ENCODE measurements around the gene SH2D5. TPM values are rescaled to one million over a fixed set of nuclear protein-coding genes. Genes with fewer than 3 reads are reported as not detected.

Gene SH2D5
- total RNA-seq, 1 experiment from 2014 or later, result 3.5 TPM

GRCh38 chr1:20721117-20722061 lies 11.1 kb downstream of the SH2D5 start:
- Mint-ChIP-seq H3K27ac (ENCODE audit: unreplicated experiment) (no peak overlapping the region), H3K4me3 (ENCODE audit: unreplicated experiment) (no peak overlapping the region), H3K4me1 (ENCODE audit: low read depth, unreplicated experiment) (peaks cover 2% of the 10 kb centered on the region), H3K27me3 (ENCODE audit: insufficient read depth, unreplicated experiment) (peaks cover 3% of the 10 kb centered on the region), H3K9me3 (ENCODE audit: unreplicated experiment) (no peaks in the 10 kb centered on the region), H3K36me3 (ENCODE audit: insufficient read depth, unreplicated experiment) (no peaks in the 10 kb centered on the region)
- Histone ChIP-seq H3K27me3 (replicated peaks; ENCODE audit: control insufficient read depth, insufficient read depth, low read length) (no peaks in the 10 kb centered on the region), H3K4me1 (peaks cover 11% of the 10 kb centered on the region), H3K9me3 (no peaks in the 10 kb centered on the region), H3K36me3 (ENCODE audit: control insufficient read depth, insufficient read depth, low read length) (no peaks in the 10 kb centered on the region), H3K4me3 (ENCODE audit: low read depth, low read length) (no peak overlapping the region)
- TF ChIP-seq, protein P1, sequence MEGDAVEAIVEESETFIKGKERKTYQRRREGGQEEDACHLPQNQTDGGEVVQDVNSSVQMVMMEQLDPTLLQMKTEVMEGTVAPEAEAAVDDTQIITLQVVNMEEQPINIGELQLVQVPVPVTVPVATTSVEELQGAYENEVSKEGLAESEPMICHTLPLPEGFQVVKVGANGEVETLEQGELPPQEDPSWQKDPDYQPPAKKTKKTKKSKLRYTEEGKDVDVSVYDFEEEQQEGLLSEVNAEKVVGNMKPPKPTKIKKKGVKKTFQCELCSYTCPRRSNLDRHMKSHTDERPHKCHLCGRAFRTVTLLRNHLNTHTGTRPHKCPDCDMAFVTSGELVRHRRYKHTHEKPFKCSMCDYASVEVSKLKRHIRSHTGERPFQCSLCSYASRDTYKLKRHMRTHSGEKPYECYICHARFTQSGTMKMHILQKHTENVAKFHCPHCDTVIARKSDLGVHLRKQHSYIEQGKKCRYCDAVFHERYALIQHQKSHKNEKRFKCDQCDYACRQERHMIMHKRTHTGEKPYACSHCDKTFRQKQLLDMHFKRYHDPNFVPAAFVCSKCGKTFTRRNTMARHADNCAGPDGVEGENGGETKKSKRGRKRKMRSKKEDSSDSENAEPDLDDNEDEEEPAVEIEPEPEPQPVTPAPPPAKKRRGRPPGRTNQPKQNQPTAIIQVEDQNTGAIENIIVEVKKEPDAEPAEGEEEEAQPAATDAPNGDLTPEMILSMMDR (IDR thresholded peaks at IDR 0.05; ENCODE audit: insufficient read depth in 1 of 2, low read depth in 1 of 2, low read length in 1 of 2, severe bottlenecking in 1 of 2, unreplicated experiment in 1 of 2), result no peak
- no TSS peak for BruUV-seq (replicated peaks)
- intact Hi-C loops (cut with micrococcal nuclease; ENCODE audit: unreplicated experiment), result no loop called here
- no peak for DNase-seq
- POLR2A ChIA-PET, result no interaction called here
- CTCF ChIA-PET, result interaction anchor here (0.7 kb wide), 1 partner anchor 9 kb away, joined by 8 read pairs; no protein-coding TSS in a partner anchor

DNA sequence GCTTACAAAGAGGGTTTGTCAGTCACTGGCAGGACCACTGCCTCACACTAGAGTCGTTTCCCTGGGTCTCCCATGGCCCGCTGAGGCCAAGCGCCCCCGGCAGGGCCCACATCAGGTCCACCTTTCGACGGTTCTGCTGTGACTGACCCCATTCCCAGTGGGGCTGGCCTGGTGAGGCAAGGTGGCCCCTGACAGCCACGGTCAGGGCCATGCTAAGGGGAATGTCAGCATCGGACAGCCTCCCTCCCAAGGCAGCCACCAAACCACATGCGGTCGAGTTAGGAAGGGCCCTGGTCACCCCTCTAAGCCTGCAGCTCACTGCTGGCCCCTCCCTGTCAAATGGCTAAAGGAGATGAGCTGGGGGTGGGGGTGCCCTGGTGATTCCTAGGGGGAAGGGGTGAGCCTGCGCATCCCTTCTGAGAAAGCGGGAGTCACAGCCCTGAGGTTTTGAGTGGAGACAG lies 11.8 kb downstream of the SH2D5 start:
- POLR2A ChIA-PET, result no interaction called here
- TF ChIP-seq, protein P1 (IDR thresholded peaks at IDR 0.05; ENCODE audit: insufficient read depth in 1 of 2, low read depth in 1 of 2, low read length in 1 of 2, severe bottlenecking in 1 of 2, unreplicated experiment in 1 of 2), result no peak
- Mint-ChIP-seq H3K4me3 (ENCODE audit: unreplicated experiment) (no peak overlapping the region), H3K27ac (ENCODE audit: unreplicated experiment) (no peak overlapping the region), H3K36me3 (ENCODE audit: insufficient read depth, unreplicated experiment) (no peaks in the 10 kb centered on the region), H3K9me3 (ENCODE audit: unreplicated experiment) (no peaks in the 10 kb centered on the region), H3K4me1 (ENCODE audit: low read depth, unreplicated experiment) (peaks cover 6% of the 10 kb centered on the region), H3K27me3 (ENCODE audit: insufficient read depth, unreplicated experiment) (peaks cover 3% of the 10 kb centered on the region)
- intact Hi-C loops (cut with micrococcal nuclease; ENCODE audit: unreplicated experiment), result no loop called here
- no TSS peak for BruUV-seq (replicated peaks)
- Histone ChIP-seq H3K27me3 (replicated peaks; ENCODE audit: control insufficient read depth, insufficient read depth, low read length) (no peaks in the 10 kb centered on the region), H3K36me3 (ENCODE audit: control insufficient read depth, insufficient read depth, low read length) (no peaks in the 10 kb centered on the region), H3K9me3 (no peaks in the 10 kb centered on the region), H3K4me3 (ENCODE audit: low read depth, low read length) (no peak overlapping the region), H3K4me1 (peaks cover 11% of the 10 kb centered on the region)
- CTCF ChIA-PET, result no interaction called here
- DNase-seq, result no peak

DNA sequence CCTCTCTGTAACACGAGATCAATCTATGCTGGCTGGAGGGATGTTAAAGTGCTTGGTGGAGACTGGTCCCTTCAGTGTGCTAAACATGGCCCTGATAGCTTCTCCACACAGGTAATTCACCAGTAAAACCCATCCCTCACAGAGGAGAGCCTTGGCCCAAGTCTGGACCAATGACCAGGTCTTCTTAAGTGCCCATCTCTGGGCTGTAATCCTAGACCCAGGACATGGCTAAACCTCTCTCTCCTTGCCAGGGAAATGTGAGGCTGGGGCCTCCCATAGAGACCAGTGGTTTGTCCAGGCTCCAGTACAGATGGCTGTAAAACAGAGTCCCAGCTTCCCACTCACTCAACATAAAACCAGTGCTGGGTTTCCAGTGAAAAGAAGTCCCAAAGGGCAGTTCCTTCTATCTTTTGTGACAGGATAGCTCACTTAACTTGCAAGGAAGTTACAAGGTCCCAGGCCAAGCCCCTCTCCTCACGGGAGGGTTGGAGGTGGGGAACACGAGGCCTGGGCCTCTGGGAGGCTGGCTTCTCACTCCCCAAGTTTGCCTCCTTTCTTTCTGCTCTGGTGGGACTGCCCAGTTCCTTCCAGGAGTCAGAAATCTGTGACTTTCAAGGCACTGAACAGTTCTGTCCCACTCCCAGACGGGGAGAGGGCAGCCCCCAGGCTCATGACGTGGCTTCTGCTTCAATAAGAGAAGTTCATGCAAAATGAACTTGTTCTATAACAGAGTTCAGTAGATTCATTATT lies 12.5 kb downstream of the SH2D5 start:
- TF ChIP-seq, protein P1 (IDR thresholded peaks at IDR 0.05; ENCODE audit: insufficient read depth in 1 of 2, low read depth in 1 of 2, low read length in 1 of 2, severe bottlenecking in 1 of 2, unreplicated experiment in 1 of 2), result no peak
- Mint-ChIP-seq H3K27ac (ENCODE audit: unreplicated experiment) (no peak overlapping the region), H3K4me1 (ENCODE audit: low read depth, unreplicated experiment) (peaks cover 6% of the 10 kb centered on the region), H3K36me3 (ENCODE audit: insufficient read depth, unreplicated experiment) (no peaks in the 10 kb centered on the region), H3K4me3 (ENCODE audit: unreplicated experiment) (no peak overlapping the region), H3K27me3 (ENCODE audit: insufficient read depth, unreplicated experiment) (peaks cover 3% of the 10 kb centered on the region), H3K9me3 (ENCODE audit: unreplicated experiment) (no peaks in the 10 kb centered on the region)
- no peaks in the 10 kb centered on the region for H3K9me3 ChIP-seq
- intact Hi-C loops (cut with micrococcal nuclease; ENCODE audit: unreplicated experiment), result no loop called here
- H3K27me3 ChIP-seq (replicated peaks; ENCODE audit: control insufficient read depth, insufficient read depth, low read length), result no peaks in the 10 kb centered on the region
- H3K4me3 ChIP-seq (ENCODE audit: low read depth, low read length), result no peak overlapping the region
- CTCF ChIA-PET, result no interaction called here
- H3K4me1 ChIP-seq, result peaks cover 11% of the 10 kb centered on the region
- H3K36me3 ChIP-seq (ENCODE audit: control insufficient read depth, insufficient read depth, low read length), result no peaks in the 10 kb centered on the region
- BruUV-seq (replicated peaks), result no TSS peak
- POLR2A ChIA-PET, result no interaction called here
- DNase-seq, result no peak

All from Caco-2 (cell line).